ENCODE data around the gene ZNF511.

GRCh38 chr10:133281628-133282372 lies 26.9 kb upstream of the ZNF511 start:
- no peak for TF ChIP-seq EZH2 (IDR thresholded peaks at IDR 0.05; ENCODE audit: borderline replicate concordance, insufficient read depth, low read depth, low read length, poor library complexity, severe bottlenecking)
- no peak for TF ChIP-seq CTCF (IDR thresholded peaks at IDR 0.05)
